GM19099 (cell line): ENCODE results near the gene HYAL3.

Experiments
- POLR2A ChIP-seq: IDR thresholded peaks from 3 replicates; pipeline ENCODE4 v1.6.1; 2011; ENCODE audit warnings: low read depth; ENCODE audit not compliant: insufficient read length; ENCODE audit errors: extremely low read depth

HYAL3 gene

DNA sequence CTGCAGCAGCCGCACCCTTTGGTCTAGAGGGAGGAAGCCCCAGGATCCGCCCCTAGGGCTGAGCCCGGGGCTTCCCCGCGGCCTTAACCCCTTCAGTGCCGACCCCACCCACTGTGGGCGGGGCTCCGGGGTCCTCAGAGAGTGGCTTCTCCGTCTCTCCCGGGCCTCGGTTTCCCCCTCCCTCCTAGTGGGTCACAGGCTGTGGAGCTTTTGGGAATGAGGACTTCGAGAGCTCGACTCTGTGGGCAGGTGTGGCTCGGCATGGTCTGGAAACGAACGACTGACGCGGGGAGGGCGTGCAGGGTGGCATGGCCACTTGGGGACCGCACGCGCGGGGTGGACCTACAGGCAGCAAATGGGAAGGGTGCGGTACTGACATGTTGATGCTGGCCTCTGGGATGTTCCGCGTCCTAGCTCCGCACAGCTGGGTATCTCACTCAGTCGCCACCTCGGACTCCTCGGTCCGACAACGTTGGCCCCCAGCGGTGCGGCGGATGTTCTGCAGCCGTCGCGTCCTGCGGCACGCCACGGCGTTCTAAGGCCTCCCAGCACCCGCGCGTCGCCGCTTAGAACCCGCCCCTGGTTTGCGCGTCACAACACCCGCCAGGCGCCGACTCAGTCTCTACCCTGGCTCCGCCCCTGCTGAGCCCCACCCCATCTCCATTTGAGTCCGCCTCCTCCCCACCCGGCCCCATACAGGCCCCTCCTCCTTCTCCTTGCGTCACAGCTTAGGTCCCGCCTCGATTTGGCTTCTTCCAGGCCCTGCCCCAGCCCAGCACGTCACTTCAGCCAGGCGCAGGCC lies at the start of gene HYAL3, which contains the start of gene NAA80:
HYAL3 (minus strand) TSS at position 570 of the 802 bp plus-strand sequence. CDS start 3,803 bp downstream, outside the sequence.
NAA80 (minus strand) TSS at position 570 of the 802 bp plus-strand sequence. CDS start 1,942 bp downstream, outside the sequence.
- peak; percentile 86 for TF ChIP-seq POLR2A

DNA sequence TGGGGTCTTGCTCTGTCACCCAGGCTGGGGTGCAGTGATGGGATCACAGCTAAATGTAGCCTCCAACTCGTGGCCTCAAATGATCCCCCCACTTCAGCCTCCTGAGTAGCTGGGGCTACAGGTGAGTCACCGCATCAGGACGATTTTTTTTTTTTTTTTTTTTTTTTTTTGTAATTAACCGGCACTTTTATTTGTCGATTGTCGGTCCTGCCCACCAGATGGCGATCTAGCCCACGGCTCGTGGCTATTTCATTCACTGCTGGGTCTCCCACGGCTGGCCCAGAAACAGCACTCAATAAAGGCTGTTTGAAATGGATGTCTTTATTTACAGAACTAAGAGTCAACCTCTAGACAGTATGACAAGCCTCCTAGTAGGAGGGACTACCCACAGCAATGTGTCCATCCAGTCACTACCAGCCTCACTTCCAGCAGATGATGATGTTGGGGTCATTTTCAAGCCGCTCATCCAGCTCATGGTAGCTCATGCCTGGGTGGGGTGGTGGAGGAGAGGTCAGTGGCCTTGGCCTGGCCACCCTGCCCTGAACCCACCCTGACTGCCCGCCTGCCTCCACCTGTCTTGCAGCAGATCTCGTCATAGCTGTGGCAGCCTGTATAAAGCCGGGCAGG lies 48.1 kb upstream of the HYAL3 start:
- no peak for TF ChIP-seq POLR2A

- no peak for TF ChIP-seq POLR2A
Measured at GRCh38 chr3:50345586-50346234, 46.5 kb upstream of the HYAL3 start, which contains the start of gene ZMYND10. ZMYND10 (minus strand) TSS chr3:50345732; CDS start chr3:50345579, 153 bp downstream.

- TF ChIP-seq POLR2A = no peak
Measured at GRCh38 chr3:50345008-50345407, 45.8 kb upstream of the HYAL3 start.

- no peak for TF ChIP-seq POLR2A
Measured at GRCh38 chr3:50342813-50343633, 43.8 kb upstream of the HYAL3 start.

GRCh38 chr3:50341996-50342650 lies 42.9 kb upstream of the HYAL3 start:
- no peak for TF ChIP-seq POLR2A

DNA sequence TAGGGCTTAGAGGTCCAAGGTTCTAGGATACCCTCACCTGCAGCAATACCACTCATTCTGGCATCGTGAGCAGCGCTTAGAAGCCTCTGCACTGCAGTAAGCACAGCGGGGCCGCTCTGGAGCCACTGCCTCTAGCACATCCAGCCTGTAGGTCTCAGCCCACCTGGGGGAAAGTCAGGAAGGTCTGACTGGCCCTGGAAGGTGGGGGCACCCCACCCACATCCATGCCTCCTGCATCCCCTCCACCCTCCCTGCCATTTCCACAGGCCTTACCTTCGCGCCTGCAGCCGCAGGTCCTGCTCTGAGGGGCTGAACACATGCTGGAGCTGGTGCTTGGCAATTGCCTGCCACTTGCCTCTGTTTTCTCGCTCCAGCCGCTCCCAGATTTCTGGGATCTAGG lies 42.3 kb upstream of the HYAL3 start:
- no peak for TF ChIP-seq POLR2A

DNA sequence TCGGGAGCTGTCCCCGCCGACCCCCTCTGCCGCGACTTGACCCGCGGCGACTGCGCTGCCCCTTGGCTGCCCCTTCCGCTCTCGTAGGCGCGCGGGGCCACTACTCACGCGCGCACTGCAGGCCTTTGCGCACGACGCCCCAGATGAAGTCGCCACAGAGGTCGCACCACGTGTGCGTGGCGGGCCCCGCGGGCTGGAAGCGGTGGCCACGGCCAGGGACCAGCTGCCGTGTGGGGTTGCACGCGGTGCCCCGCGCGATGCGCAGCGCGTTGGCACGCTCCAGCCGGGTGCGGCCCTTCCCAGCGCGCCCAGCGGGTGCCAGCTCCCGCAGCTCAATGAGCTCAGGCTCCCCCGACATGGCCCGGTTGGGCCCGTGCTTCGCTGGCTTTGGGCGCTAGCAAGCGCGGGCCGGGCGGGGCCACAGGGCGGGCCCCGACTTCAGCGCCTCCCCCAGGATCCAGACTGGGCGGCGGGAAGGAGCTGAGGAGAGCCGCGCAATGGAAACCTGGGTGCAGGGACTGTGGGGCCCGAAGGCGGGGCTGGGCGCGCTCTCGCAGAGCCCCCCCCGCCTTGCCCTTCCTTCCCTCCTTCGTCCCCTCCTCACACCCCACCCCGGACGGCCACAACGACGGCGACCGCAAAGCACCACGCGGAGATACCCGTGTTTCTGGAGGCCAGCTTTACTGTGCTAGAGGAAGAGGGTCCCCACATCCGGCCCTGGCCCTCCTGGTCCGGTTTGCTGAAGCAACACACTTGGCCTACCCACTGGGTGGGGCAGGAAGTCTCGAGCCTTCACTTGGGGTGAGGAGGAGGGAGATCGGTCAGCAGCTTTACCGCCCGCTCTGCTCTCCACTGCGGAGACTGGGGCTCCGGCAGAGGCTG lies 41.5 kb upstream of the HYAL3 start, which contains the start of gene RASSF1:
RASSF1 (minus strand) TSS at position 389 of the 882 bp plus-strand sequence; CDS start at position 358, 31 bp downstream.
- TF ChIP-seq POLR2A = peak; percentile 65

DNA sequence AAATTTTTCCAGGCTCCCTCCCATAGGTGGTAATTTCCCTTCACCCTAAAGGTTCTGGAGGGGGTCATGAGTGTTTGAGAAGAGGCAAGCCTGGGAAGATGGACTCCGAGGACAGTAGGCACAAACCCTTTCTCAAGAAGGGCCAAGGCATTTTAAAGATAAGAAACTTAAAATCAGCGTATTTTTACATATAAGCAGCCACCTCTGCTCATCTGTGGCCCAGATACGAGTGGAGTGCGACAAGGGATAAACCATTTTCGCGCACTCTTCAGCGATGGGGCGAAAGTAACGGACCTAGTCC lies 40.9 kb upstream of the HYAL3 start:
- TF ChIP-seq POLR2A = no peak

DNA sequence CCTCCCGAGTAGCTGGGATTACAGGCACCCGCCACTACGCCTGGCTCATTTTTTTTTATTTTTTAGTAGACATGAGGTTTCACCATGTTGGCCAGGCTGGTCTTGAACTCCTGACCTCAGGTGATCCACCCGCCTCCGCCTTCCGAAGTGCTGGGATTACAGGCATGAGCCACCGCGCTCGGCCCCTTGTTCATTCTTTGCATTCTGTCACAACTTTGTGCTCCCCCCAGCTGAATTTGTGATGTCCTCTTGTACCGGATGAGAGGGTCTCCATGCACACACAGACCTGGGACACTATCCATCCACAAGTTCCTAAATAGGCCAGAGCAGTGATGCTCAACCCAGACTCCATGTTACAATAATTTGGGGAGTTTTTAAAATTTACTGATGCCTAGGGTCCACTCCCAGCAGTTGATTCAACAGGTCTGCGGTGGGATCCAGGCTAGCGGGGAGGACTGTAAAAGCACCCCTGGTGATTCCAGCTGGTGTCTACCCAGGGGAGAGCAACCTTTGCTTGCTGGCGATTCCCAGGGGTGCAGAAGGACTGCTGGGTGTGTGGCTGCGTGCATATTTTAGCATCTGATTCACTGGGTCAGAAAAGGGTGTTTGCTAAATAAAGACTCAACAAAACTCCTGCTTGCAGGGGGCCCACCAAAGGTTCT lies 40.4 kb upstream of the HYAL3 start:
- TF ChIP-seq POLR2A = no peak

- no peak for TF ChIP-seq POLR2A
Measured at GRCh38 chr3:50338965-50339364, 39.8 kb upstream of the HYAL3 start.

GRCh38 chr3:50337175-50337861 lies 38.1 kb upstream of the HYAL3 start:
- TF ChIP-seq POLR2A = peak; percentile 82
